Endothelial cell of umbilical vein (primary cell): Measurements from ENCODE around the gene SORCS2. TPM values are rescaled to one million over a fixed set of nuclear protein-coding genes. Genes with fewer than 3 reads are reported as not detected.

Source experiments
- BruUV-seq: library from RNA; stranded (reverse); fragments of 400-500 nt; replicated peaks from 2 replicates; lab custom pipeline; 2021; lab: Mats Ljungman, UMichigan
- CTCF ChIA-PET: fragments of 300-600, 350-600 bp; sonication (Branson Sonifier 250); formaldehyde crosslinking; loops from one replicate; lab custom pipeline; 2021; ENCODE audit warnings: antibody characterized with exemption, inconsistent platforms; lab: Charles Lee
- POLR2A ChIA-PET: fragments of 300-600, 350-600 bp; sonication (Branson Sonifier 250); formaldehyde crosslinking; loops from one replicate; lab custom pipeline; 2021; ENCODE audit warnings: antibody characterized with exemption, inconsistent platforms; lab: Charles Lee
- DNase-seq: peaks from one replicate; pipeline ENCODE4 v3.0.0-alpha.2; 2011; ENCODE audit warnings: low read depth, low spot score
- FAIRE-seq: peaks from 2 replicates; lab custom pipeline; 2011; peaks lifted over from hg19 to GRCh38; lab: Jason Lieb, UNC
- H2AFZ ChIP-seq: 2 replicates; pipeline ENCODE4 v1.6.0; 2012; ENCODE audit warnings: low read depth, low read length, control low read depth, inconsistent platforms
- H3K27ac ChIP-seq: 2 replicates; pipeline ENCODE4 v1.5.1; 2011; ENCODE audit warnings: low read depth, mild to moderate bottlenecking, control low read depth, low read length, moderate library complexity; ENCODE audit not compliant: insufficient read depth
- H3K27me3 ChIP-seq, 2 experiments: 2 replicates each; pipeline versions ENCODE4 v1.6.0 to v1.6.1; 2011; ENCODE audit warnings: low read length in 2 of 2, mixed read lengths in 1 of 2; ENCODE audit not compliant: control insufficient read depth in 2 of 2, insufficient read depth in 2 of 2
- H3K36me3 ChIP-seq, 2 experiments: 2 replicates in 1 of 2; 3 replicates in 1 of 2; pipeline ENCODE4 v1.5.1; 2011; ENCODE audit warnings: low read length in 2 of 2, mild to moderate bottlenecking in 1 of 2, moderate library complexity in 1 of 2; ENCODE audit not compliant: control insufficient read depth in 2 of 2, insufficient read depth in 2 of 2; ENCODE audit errors: extremely low read depth in 1 of 2
- H3K4me1 ChIP-seq: 3 replicates; pipeline ENCODE4 v1.5.1; 2011; ENCODE audit warnings: mild to moderate bottlenecking, low read length; ENCODE audit not compliant: control insufficient read depth, insufficient read depth; ENCODE audit errors: extremely low read depth
- H3K4me2 ChIP-seq: 2 replicates; pipeline ENCODE4 v1.6.1; 2011; ENCODE audit warnings: low read length, control low read depth, mixed read lengths; ENCODE audit not compliant: insufficient read depth
- H3K4me3 ChIP-seq, 3 experiments: fragments of 200-600 bp in 1 of 3; sonication (generic), shearing (Covaris generic) in 1 of 3; replicated peaks in 1 of 3; 2 replicates each; pipeline ENCODE4 v1.5.1; 2011 to 2016; ENCODE audit warnings: control low read depth in 3 of 3, low read length in 3 of 3, mild to moderate bottlenecking in 2 of 3, inconsistent platforms in 1 of 3, low read depth in 1 of 3, moderate library complexity in 1 of 3; ENCODE audit not compliant: insufficient read depth in 1 of 3
- H3K79me2 ChIP-seq: 2 replicates; pipeline ENCODE4 v1.6.0; 2012; ENCODE audit warnings: low read length, inconsistent platforms; ENCODE audit not compliant: control insufficient read depth, insufficient read depth
- H3K9ac ChIP-seq: replicated peaks from 2 replicates; pipeline ENCODE3; 2011; ENCODE audit warnings: low read length, control low read depth; ENCODE audit not compliant: insufficient read depth; ENCODE audit errors: extremely low read depth
- H3K9me1 ChIP-seq: replicated peaks from 3 replicates; pipeline ENCODE4 v1.6.0; 2011; ENCODE audit warnings: mild to moderate bottlenecking, low read length; ENCODE audit not compliant: control insufficient read depth, insufficient read depth; ENCODE audit errors: extremely low read depth
- H3K9me3 ChIP-seq: replicated peaks from 2 replicates; pipeline ENCODE4 v1.5.1; 2012; ENCODE audit warnings: low read length, inconsistent platforms; ENCODE audit not compliant: control insufficient read depth, insufficient read depth
- H4K20me1 ChIP-seq: replicated peaks from 2 replicates; pipeline ENCODE3; 2011; ENCODE audit warnings: mild to moderate bottlenecking, low read length; ENCODE audit not compliant: control insufficient read depth, insufficient read depth; ENCODE audit errors: extremely low read depth
- EZH2 ChIP-seq: IDR thresholded peaks from 2 replicates; pipeline ENCODE4 v1.6.1; 2012; ENCODE audit warnings: borderline replicate concordance, low read depth, mild to moderate bottlenecking, moderate library complexity, low read length, inconsistent platforms; ENCODE audit not compliant: severe bottlenecking
- FOS ChIP-seq: IDR thresholded peaks from 2 replicates; pipeline ENCODE4 v1.6.1; 2011; ENCODE audit warnings: mild to moderate bottlenecking, low read length, moderate library complexity, borderline replicate concordance; ENCODE audit not compliant: insufficient read depth
- GATA2 ChIP-seq: IDR thresholded peaks from 2 replicates; pipeline ENCODE4 v1.7.0; 2011; ENCODE audit warnings: low read depth, mild to moderate bottlenecking, moderate library complexity, mixed read lengths, low read length; ENCODE audit not compliant: insufficient read length, insufficient read depth
- JUN ChIP-seq: IDR thresholded peaks from 2 replicates; pipeline ENCODE4 v1.6.1; 2011; ENCODE audit warnings: borderline replicate concordance, low read depth; ENCODE audit not compliant: insufficient read length, insufficient read depth
- MYC ChIP-seq: IDR thresholded peaks from one replicate; pipeline ENCODE4 v1.6.1; 2011; ENCODE audit warnings: mild to moderate bottlenecking, low read depth, low read length
- POLR2A ChIP-seq: IDR thresholded peaks from 2 replicates; pipeline ENCODE4 v1.6.1; 2012; ENCODE audit warnings: low read depth, mild to moderate bottlenecking, control low read depth, low read length
- POLR2AphosphoS5 ChIP-seq: IDR thresholded peaks from 2 replicates; pipeline ENCODE4 v1.6.1; 2012; ENCODE audit warnings: low read depth, mild to moderate bottlenecking, control low read depth, low read length, moderate library complexity; ENCODE audit not compliant: insufficient read depth
- dilution Hi-C: fragments of 300-500 bp; cut with MboI; formaldehyde crosslinking; loops from one replicate; pipeline ENCODE4 v1.15.0; 2019; ENCODE audit warnings: low sequenced_read_pairs; ENCODE audit not compliant: extremely low pct_ligation_motif_present
- intact Hi-C: fragments of 100-400 bp; cut with micrococcal nuclease; formaldehyde crosslinking; loops from one replicate; pipeline ENCODE4 v1.10.0; 2022
- polyA plus RNA-seq, 4 experiments: library from polyadenylated mRNA; depleted of rRNA in 3 of 4; stranded (reverse) in 3 of 4; unstranded in 1 of 4; fragments of >200 nt; gene quantifications; 2 replicates each; pipeline versions ENCODE4 v1.2.1 to v1.2.3, GENCODE V29; 2011 to 2012; ENCODE audit warnings: missing spikeins in 1 of 4
- total RNA-seq: library from RNA; stranded (reverse); gene quantifications from 2 replicates; pipeline ENCODE4 v1.2.3, GENCODE V29; 2021
- TF ChIP-seq, protein P1 (sequence below): IDR thresholded peaks from 2 replicates; pipeline ENCODE4 v1.6.1; 2011; ENCODE audit not compliant: insufficient read depth, insufficient read length
- TF ChIP-seq, protein P2 (sequence below), 2 donors: IDR thresholded peaks; 1 replicate in 1 of 2; 2 replicates in 1 of 2; pipeline ENCODE4 v1.5.1; 2011; ENCODE audit warnings: low read length in 2 of 2, mild to moderate bottlenecking in 2 of 2, moderate library complexity in 2 of 2, control low read depth in 1 of 2, inconsistent platforms in 1 of 2, low read depth in 1 of 2; ENCODE audit not compliant: insufficient read depth in 1 of 2; ENCODE audit errors: extremely low read depth in 1 of 2

Gene SORCS2
- total and polyA plus RNA-seq, 2 donors (not counting 3 experiments of a cell fraction or from before 2014, with no cell fraction given), result not detected

DNA sequence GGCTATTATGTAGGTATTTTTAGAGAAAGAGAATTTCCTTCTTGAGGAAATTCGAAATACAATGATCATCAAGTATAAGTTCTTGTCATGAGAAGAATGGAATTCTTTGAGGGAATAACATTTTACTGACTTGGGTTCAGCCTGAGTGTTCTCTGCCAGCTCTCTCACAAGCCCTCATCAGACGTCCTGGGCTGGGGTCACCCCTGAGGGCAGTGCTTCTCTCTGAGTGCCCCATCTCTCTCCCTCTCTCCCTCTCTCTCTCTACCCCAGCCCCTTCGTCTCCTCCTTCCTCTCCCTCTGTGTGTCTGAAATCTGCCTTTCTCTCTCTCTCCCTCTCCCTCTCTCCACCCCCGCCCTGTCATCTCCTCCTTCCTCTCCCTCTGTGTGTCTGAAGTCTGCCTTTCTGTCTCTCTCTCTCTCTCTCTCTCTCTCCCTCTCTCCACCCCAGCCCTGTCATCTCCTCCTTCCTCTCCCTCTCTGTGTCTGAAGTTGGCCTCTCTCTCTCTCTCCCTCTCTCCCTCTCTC lies 484.1 kb downstream of the SORCS2 start:
- intact Hi-C loops, result no loop called here
- H3K9ac ChIP-seq, result no peak overlapping the region
- FAIRE-seq (no peak), DNase-seq (no peak)
- no peak overlapping the region for H3K27ac ChIP-seq
- TF ChIP-seq FOS (no peak), EZH2 (no peak), POLR2A (no peak), POLR2AphosphoS5 (no peak), MYC (no peak), JUN (no peak), GATA2 (no peak)
- TF ChIP-seq, protein P1, sequence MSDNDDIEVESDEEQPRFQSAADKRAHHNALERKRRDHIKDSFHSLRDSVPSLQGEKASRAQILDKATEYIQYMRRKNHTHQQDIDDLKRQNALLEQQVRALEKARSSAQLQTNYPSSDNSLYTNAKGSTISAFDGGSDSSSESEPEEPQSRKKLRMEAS, result no peak
- TF ChIP-seq, protein P2, sequence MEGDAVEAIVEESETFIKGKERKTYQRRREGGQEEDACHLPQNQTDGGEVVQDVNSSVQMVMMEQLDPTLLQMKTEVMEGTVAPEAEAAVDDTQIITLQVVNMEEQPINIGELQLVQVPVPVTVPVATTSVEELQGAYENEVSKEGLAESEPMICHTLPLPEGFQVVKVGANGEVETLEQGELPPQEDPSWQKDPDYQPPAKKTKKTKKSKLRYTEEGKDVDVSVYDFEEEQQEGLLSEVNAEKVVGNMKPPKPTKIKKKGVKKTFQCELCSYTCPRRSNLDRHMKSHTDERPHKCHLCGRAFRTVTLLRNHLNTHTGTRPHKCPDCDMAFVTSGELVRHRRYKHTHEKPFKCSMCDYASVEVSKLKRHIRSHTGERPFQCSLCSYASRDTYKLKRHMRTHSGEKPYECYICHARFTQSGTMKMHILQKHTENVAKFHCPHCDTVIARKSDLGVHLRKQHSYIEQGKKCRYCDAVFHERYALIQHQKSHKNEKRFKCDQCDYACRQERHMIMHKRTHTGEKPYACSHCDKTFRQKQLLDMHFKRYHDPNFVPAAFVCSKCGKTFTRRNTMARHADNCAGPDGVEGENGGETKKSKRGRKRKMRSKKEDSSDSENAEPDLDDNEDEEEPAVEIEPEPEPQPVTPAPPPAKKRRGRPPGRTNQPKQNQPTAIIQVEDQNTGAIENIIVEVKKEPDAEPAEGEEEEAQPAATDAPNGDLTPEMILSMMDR (IDR thresholded peaks at IDR 0.05; ENCODE audit: extremely low read depth in 1 of 2, insufficient read depth in 1 of 2, low read depth in 1 of 2, low read length in 2 of 2), result no peak
- no peak overlapping the region for H2AFZ ChIP-seq
- POLR2A ChIA-PET, result no interaction called here
- H3K9me3 ChIP-seq, result no peaks in the 10 kb centered on the region
- BruUV-seq, result no TSS peak
- H3K4me2 ChIP-seq, result no peak overlapping the region
- dilution Hi-C loops, result no loop called here
- no peaks in the 10 kb centered on the region for H3K36me3 ChIP-seq
- no peak overlapping the region for H3K4me3 ChIP-seq
- H3K9me1 ChIP-seq, result no peaks in the 10 kb centered on the region
- no peaks in the 10 kb centered on the region for H4K20me1 ChIP-seq
- H3K79me2 ChIP-seq, result no peaks in the 10 kb centered on the region
- H3K4me1 ChIP-seq, result no peaks in the 10 kb centered on the region
- CTCF ChIA-PET, result no interaction called here
- H3K27me3 ChIP-seq, result peaks cover 0 to 2% of the 10 kb centered on the region in 2 experiments
